ENCODE results near the gene NFIA. TPM values are rescaled to one million over a fixed set of nuclear protein-coding genes. Genes with fewer than 3 reads are reported as not detected.

NFIA gene
- total RNA-seq, 1 experiment from 2014 or later, result 20.9 TPM

- in situ Hi-C loops (cut with HindIII; ENCODE audit: low pct_unique_long_range_greater_than_20kb, low sequenced_read_pairs) (no loop called here), intact Hi-C loops (cut with micrococcal nuclease; ENCODE audit: unreplicated experiment) (no loop called here)
- Histone ChIP-seq H3K27ac (ENCODE audit: low read length) (no peak overlapping the region), H3K9me3 (ENCODE audit: control insufficient read depth, insufficient read depth, low read depth, low read length) (no peaks in the 10 kb centered on the region), H3K4me1 (ENCODE audit: control insufficient read depth, insufficient read depth, low read length) (peaks cover 30% of the 10 kb centered on the region), H3K36me3 (ENCODE audit: control insufficient read depth, insufficient read depth, low read length) (no peaks in the 10 kb centered on the region), H3K27me3 (ENCODE audit: control insufficient read depth, insufficient read depth, low read length) (no peaks in the 10 kb centered on the region), H3K4me3 (ENCODE audit: low read depth in 2 of 2, low read length in 2 of 2) (no peak overlapping the region)
- ChIA-PET CTCF (no interaction called here), POLR2A (no interaction called here)
- no TSS peak for BruUV-seq (replicated peaks)
- ATAC-seq (no peak), DNase-seq (ENCODE audit: low read depth, low spot score) (no peak)
- TF ChIP-seq TCF7L2 (IDR thresholded peaks at IDR 0.05; ENCODE audit: low read depth, low read length) (no peak), POLR2AphosphoS5 (IDR thresholded peaks at IDR 0.05; ENCODE audit: low read depth, low read length) (no peak), REST (IDR thresholded peaks at IDR 0.05; ENCODE audit: insufficient read depth in 1 of 2, low read depth in 2 of 2, low read length in 1 of 2) (no peak), SIN3A (IDR thresholded peaks at IDR 0.05; ENCODE audit: borderline replicate concordance, insufficient read depth, low read depth, low read length) (no peak)
- TF ChIP-seq, protein P1, sequence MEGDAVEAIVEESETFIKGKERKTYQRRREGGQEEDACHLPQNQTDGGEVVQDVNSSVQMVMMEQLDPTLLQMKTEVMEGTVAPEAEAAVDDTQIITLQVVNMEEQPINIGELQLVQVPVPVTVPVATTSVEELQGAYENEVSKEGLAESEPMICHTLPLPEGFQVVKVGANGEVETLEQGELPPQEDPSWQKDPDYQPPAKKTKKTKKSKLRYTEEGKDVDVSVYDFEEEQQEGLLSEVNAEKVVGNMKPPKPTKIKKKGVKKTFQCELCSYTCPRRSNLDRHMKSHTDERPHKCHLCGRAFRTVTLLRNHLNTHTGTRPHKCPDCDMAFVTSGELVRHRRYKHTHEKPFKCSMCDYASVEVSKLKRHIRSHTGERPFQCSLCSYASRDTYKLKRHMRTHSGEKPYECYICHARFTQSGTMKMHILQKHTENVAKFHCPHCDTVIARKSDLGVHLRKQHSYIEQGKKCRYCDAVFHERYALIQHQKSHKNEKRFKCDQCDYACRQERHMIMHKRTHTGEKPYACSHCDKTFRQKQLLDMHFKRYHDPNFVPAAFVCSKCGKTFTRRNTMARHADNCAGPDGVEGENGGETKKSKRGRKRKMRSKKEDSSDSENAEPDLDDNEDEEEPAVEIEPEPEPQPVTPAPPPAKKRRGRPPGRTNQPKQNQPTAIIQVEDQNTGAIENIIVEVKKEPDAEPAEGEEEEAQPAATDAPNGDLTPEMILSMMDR (IDR thresholded peaks at IDR 0.05), result no peak
Measured at GRCh38 chr1:61181067-61182038, 99.0 kb downstream of the NFIA start.

DNA sequence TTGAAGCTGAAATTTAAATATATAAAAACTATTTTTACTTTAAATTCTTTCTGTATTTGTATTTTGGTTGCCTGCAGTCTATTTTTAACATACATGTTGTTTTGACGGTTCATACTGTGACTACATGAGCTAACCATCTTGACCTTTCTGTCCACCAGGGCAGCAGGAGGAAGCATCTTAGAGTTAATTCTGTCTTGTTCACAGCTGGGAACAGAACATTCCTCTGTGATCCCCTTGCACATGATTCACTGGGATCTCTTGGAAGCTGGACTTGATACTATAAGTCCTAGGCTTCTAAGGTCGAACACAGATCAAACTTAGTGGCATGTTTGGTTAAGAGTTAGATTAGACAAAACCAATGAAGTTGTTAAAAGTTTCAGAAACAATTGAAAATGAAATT is 99.7 kb downstream of the NFIA start:
- CTCF ChIA-PET, result no interaction called here
- intact Hi-C loops (cut with micrococcal nuclease; ENCODE audit: unreplicated experiment) (no loop called here), in situ Hi-C loops (cut with HindIII; ENCODE audit: low pct_unique_long_range_greater_than_20kb, low sequenced_read_pairs) (no loop called here)
- Histone ChIP-seq H3K27ac (ENCODE audit: low read length) (no peak overlapping the region), H3K4me3 (ENCODE audit: low read depth in 2 of 2, low read length in 2 of 2) (no peak overlapping the region), H3K9me3 (ENCODE audit: control insufficient read depth, insufficient read depth, low read depth, low read length) (no peaks in the 10 kb centered on the region), H3K27me3 (ENCODE audit: control insufficient read depth, insufficient read depth, low read length) (no peaks in the 10 kb centered on the region), H3K4me1 (ENCODE audit: control insufficient read depth, insufficient read depth, low read length) (peaks cover 30% of the 10 kb centered on the region), H3K36me3 (ENCODE audit: control insufficient read depth, insufficient read depth, low read length) (no peaks in the 10 kb centered on the region)
- no TSS peak for BruUV-seq (replicated peaks)
- POLR2A ChIA-PET, result no interaction called here
- no peak for DNase-seq (ENCODE audit: low read depth, low spot score)
- TF ChIP-seq REST (IDR thresholded peaks at IDR 0.05; ENCODE audit: insufficient read depth in 1 of 2, low read depth in 2 of 2, low read length in 1 of 2) (no peak), TCF7L2 (IDR thresholded peaks at IDR 0.05; ENCODE audit: low read depth, low read length) (no peak), POLR2AphosphoS5 (IDR thresholded peaks at IDR 0.05; ENCODE audit: low read depth, low read length) (no peak), SIN3A (IDR thresholded peaks at IDR 0.05; ENCODE audit: borderline replicate concordance, insufficient read depth, low read depth, low read length) (no peak)
- TF ChIP-seq, protein P1 (IDR thresholded peaks at IDR 0.05), result no peak
- no peak for ATAC-seq

All from Panc1 (cell line).